HepG2 (cell line): ENCODE data around the gene TEAD3. TPM values are rescaled to one million over a fixed set of nuclear protein-coding genes. Genes with fewer than 3 reads are reported as not detected.

ENCODE experiments used
- AFF4 ChIP-seq: sonication (generic); formaldehyde crosslinking; IDR thresholded peaks from 2 replicates; pipeline ENCODE4 v1.4.0; 2020; ENCODE audit warnings: missing genetic modification reagents
- BRCA1 ChIP-seq: sonication (generic); formaldehyde crosslinking; IDR thresholded peaks from 2 replicates; pipeline ENCODE4 v1.4.0; 2020; ENCODE audit warnings: missing genetic modification reagents
- CREB3 ChIP-seq: sonication (generic); formaldehyde crosslinking; IDR thresholded peaks from 2 replicates; pipeline ENCODE4 v1.5.0; 2020; ENCODE audit warnings: missing genetic modification reagents
- HNF4G ChIP-seq, 2 experiments: sonication (generic) in 1 of 2; formaldehyde crosslinking in 1 of 2; IDR thresholded peaks; 2 replicates each; pipeline versions ENCODE4 v1.4.0 to v1.6.1; 2011 to 2020; ENCODE audit warnings: borderline replicate concordance in 2 of 2, low read depth in 2 of 2, mild to moderate bottlenecking in 2 of 2, low read length in 1 of 2, missing genetic modification reagents in 1 of 2, moderate library complexity in 1 of 2
- IRF9 ChIP-seq: sonication (generic); formaldehyde crosslinking; IDR thresholded peaks from 2 replicates; pipeline ENCODE4 v1.8.0; 2022; ENCODE audit warnings: missing genetic modification reagents, mild to moderate bottlenecking, borderline replicate concordance
- NAIF1 ChIP-seq: sonication (generic); formaldehyde crosslinking; IDR thresholded peaks from 2 replicates; pipeline ENCODE4 v1.5.0; 2020; ENCODE audit warnings: mild to moderate bottlenecking, missing genetic modification reagents, borderline replicate concordance
- NCOR1 ChIP-seq: fragments of 200-600 bp; sonication (generic); IDR thresholded peaks from 2 replicates; pipeline ENCODE4 v1.7.0; 2017; ENCODE audit warnings: antibody characterized with exemption, low read length, borderline replicate concordance
- NPAS2 ChIP-seq: sonication (generic); formaldehyde crosslinking; IDR thresholded peaks from 2 replicates; pipeline ENCODE4 v1.8.0; 2022; ENCODE audit warnings: mild to moderate bottlenecking, missing genetic modification reagents, borderline replicate concordance
- ONECUT2 ChIP-seq: sonication (generic); formaldehyde crosslinking; IDR thresholded peaks from 2 replicates; pipeline ENCODE4 v1.4.0; 2020; ENCODE audit warnings: missing genetic modification reagents
- PREB ChIP-seq: sonication (generic); formaldehyde crosslinking; IDR thresholded peaks from 2 replicates; pipeline ENCODE4 v1.4.0; 2020; ENCODE audit warnings: missing genetic modification reagents
- RARA ChIP-seq: IDR thresholded peaks from 2 replicates; pipeline ENCODE4 v1.6.1; 2016; ENCODE audit warnings: missing genetic modification reagents, missing compliant biosample characterization
- RFXANK ChIP-seq: IDR thresholded peaks from 2 replicates; pipeline ENCODE4 v1.6.1; 2016
- SAP130 ChIP-seq: IDR thresholded peaks from 2 replicates; pipeline ENCODE4 v1.6.1; 2016; ENCODE audit warnings: low read depth
- TAF15 ChIP-seq: fragments of 200-400 bp; formaldehyde crosslinking; IDR thresholded peaks from one replicate; pipeline ENCODE4 v1.6.1; 2018; ENCODE audit warnings: mild to moderate bottlenecking, low read depth, low read length; ENCODE audit not compliant: poor library complexity, severe bottlenecking
- ZBTB38 ChIP-seq: sonication (generic); formaldehyde crosslinking; IDR thresholded peaks from 2 replicates; pipeline ENCODE4 v1.5.1; 2020; ENCODE audit warnings: mild to moderate bottlenecking, missing genetic modification reagents
- ZBTB8A ChIP-seq: sonication (generic); formaldehyde crosslinking; IDR thresholded peaks from 2 replicates; pipeline ENCODE4 v1.4.0; 2020; ENCODE audit warnings: mild to moderate bottlenecking, low read depth, missing genetic modification reagents, borderline replicate concordance
- ZFP36 ChIP-seq: fragments of 150-350 bp; IDR thresholded peaks from 2 replicates; pipeline ENCODE4 v1.6.1; 2018; ENCODE audit warnings: borderline replicate concordance, low read length, low read depth; ENCODE audit not compliant: partially characterized antibody
- ZNF367 ChIP-seq: sonication (generic); formaldehyde crosslinking; IDR thresholded peaks from 2 replicates; pipeline ENCODE4 v1.4.0; 2020; ENCODE audit warnings: missing genetic modification reagents, borderline replicate concordance
- ZNF772 ChIP-seq: sonication (generic); formaldehyde crosslinking; IDR thresholded peaks from 2 replicates; pipeline ENCODE4 v1.5.0; 2020; ENCODE audit warnings: mild to moderate bottlenecking, missing genetic modification reagents
- polyA plus RNA-seq, 8 experiments: library from polyadenylated mRNA; depleted of rRNA in 3 of 8; stranded (reverse) in 7 of 8; unstranded in 1 of 8; fragments of >200 nt; fragmentation: Illumina TruSeq in 4 of 8; extraction: Trizol in 4 of 8; gene quantifications; 2 replicates each; pipeline versions ENCODE4 v1.2.1 to v1.2.3, GENCODE V29; 2011 to 2016; ENCODE audit warnings: low read depth in 4 of 8, missing spikeins in 1 of 8, mixed read lengths in 1 of 8; ENCODE audit not compliant: insufficient read depth in 1 of 8
- total RNA-seq, 5 experiments: library from RNA; depleted of rRNA; stranded (reverse); fragments of >200 nt; fragmentation: Illumina TruSeq; extraction: Trizol; gene quantifications; 2 replicates each; pipeline ENCODE4 v1.2.3, GENCODE V29; 2016; ENCODE audit warnings: low read depth in 1 of 5

The TEAD3 gene
- total and polyA plus RNA-seq, 2 of the 13 experiments (the other 11 are each of a cell fraction or from before 2014, with no cell fraction given) = 15.1 to 16.5 TPM

GRCh38 chr6:35522660-35523658 is 26.1 kb upstream of the TEAD3 start (continued):
- 0 out of 2 replicates have a peak, but pooled peaks have one; percentile 24 for TF ChIP-seq ZBTB38 (CRISPR knock-in tag)
- TF ChIP-seq NPAS2 (CRISPR knock-in tag) = no peak
- TF ChIP-seq IRF9 (CRISPR knock-in tag) = no peak
- no peak for TF ChIP-seq ZNF772
- TF ChIP-seq BRCA1 (CRISPR knock-in tag) = no peak
- no peak for TF ChIP-seq AFF4
- TF ChIP-seq ZFP36 = peak; percentile 8
- 0 out of 2 replicates have a peak, but pooled peaks have one; percentile 11 for TF ChIP-seq ONECUT2 (CRISPR knock-in tag)
- no peak for TF ChIP-seq ZBTB8A (CRISPR knock-in tag)
- no peak for TF ChIP-seq ZNF367
- no peak for TF ChIP-seq CREB3
- no peak for TF ChIP-seq HNF4G (IDR thresholded peaks at IDR 0.05; ENCODE audit: borderline replicate concordance, low read depth, low read length)
- TF ChIP-seq HNF4G (CRISPR knock-in tag; IDR thresholded peaks at IDR 0.05; ENCODE audit: borderline replicate concordance, low read depth) = no peak
- TF ChIP-seq RARA (CRISPR knock-in tag) = 0 out of 2 replicates have a peak, but pooled peaks have one; percentile 14
- TF ChIP-seq NAIF1 (CRISPR knock-in tag) = no peak
- no peak for TF ChIP-seq PREB (CRISPR knock-in tag)
- peak; percentile 38; the same call in 1 of the 2 replicates for TF ChIP-seq SAP130 (CRISPR knock-in tag)
- TF ChIP-seq TAF15 = no peak
- TF ChIP-seq RFXANK (CRISPR knock-in tag) = peak; percentile 49; the same call in 1 of the 2 replicates
- TF ChIP-seq NCOR1 = no peak
